ENCODE data around the gene AFF1. TPM values are rescaled to one million over a fixed set of nuclear protein-coding genes. Genes with fewer than 3 reads are reported as not detected.

AFF1 gene, protein sequence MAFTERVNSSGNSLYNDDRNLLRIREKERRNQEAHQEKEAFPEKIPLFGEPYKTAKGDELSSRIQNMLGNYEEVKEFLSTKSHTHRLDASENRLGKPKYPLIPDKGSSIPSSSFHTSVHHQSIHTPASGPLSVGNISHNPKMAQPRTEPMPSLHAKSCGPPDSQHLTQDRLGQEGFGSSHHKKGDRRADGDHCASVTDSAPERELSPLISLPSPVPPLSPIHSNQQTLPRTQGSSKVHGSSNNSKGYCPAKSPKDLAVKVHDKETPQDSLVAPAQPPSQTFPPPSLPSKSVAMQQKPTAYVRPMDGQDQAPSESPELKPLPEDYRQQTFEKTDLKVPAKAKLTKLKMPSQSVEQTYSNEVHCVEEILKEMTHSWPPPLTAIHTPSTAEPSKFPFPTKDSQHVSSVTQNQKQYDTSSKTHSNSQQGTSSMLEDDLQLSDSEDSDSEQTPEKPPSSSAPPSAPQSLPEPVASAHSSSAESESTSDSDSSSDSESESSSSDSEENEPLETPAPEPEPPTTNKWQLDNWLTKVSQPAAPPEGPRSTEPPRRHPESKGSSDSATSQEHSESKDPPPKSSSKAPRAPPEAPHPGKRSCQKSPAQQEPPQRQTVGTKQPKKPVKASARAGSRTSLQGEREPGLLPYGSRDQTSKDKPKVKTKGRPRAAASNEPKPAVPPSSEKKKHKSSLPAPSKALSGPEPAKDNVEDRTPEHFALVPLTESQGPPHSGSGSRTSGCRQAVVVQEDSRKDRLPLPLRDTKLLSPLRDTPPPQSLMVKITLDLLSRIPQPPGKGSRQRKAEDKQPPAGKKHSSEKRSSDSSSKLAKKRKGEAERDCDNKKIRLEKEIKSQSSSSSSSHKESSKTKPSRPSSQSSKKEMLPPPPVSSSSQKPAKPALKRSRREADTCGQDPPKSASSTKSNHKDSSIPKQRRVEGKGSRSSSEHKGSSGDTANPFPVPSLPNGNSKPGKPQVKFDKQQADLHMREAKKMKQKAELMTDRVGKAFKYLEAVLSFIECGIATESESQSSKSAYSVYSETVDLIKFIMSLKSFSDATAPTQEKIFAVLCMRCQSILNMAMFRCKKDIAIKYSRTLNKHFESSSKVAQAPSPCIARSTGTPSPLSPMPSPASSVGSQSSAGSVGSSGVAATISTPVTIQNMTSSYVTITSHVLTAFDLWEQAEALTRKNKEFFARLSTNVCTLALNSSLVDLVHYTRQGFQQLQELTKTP
- polyA plus RNA-seq (ENCODE audit: insufficient read length in 10 of 10): 10 to 100 TPM; 15.5 to 31.3 (median 22.0) TPM
- long read RNA-seq, donor 1, partial matches to known transcripts: 0 of 4 reads
- long read RNA-seq, donor 1, other reads (novel, unspliced or antisense): 0 of 4 reads
- long read RNA-seq, donor 2, partial matches to known transcripts: 0 of 1 reads
- long read RNA-seq, donor 2, other reads (novel, unspliced or antisense): 0 of 1 reads
- long read RNA-seq, donor 3: 0 reads
- long read RNA-seq, donor 4: 0 reads
- long read RNA-seq, donor 5, partial matches to known transcripts: 0 of 1 reads
- long read RNA-seq, donor 5, other reads (novel, unspliced or antisense): 0 of 1 reads
- long read RNA-seq, donor 6, partial matches to known transcripts: 12 of 16 reads
- long read RNA-seq, donor 6, other reads (novel, unspliced or antisense): 0 of 16 reads
- long read RNA-seq, donor 7, partial matches to known transcripts: 0 of 1 reads
- long read RNA-seq, donor 7, other reads (novel, unspliced or antisense): 0 of 1 reads
- long read RNA-seq, donor 8: 0 reads
- long read RNA-seq, donor 9, partial matches to known transcripts: 0 of 1 reads
- long read RNA-seq, donor 9, other reads (novel, unspliced or antisense): 0 of 1 reads

DNA sequence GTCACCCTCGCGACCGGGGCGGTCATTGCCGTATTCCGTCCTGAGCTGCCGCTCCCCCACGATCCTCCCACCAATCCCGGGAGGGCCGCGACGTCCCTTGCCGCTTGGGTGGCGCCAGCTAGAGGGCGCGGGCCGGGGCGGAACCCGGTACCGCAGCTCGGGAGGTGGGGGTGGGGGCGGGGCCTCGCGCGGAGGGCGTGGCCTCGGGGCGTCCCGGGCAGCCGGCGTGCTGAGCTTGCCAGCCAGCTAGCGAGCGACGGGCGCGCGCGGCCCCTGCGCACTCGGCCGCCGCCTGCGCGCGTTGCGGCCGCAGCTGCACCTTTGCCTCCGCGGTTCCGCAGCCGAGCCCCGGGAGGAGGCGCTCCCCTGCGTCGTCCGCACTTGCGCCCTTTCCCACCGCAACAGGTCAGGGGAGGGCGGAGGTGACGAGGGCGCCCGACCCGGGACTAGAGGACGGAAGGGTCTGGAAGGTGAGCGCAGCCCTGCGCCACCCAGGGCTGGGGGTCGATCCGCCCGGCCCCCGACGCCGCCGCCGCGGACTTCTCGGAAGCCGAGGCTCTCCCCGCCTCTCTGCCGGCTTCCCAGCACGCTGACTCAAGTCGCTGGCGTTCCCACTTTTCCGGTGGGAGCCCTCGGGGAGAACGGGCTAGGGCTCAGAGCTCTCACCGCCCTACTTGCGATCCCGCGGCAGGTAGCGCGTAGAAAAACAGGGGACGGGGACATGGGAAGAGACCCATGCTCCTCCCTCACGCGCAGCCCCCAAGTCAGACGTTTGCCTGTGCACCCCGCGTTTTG lies at the start of gene AFF1:
Gene AFF1 (plus strand): TSS at position 241 of the 795 bp plus-strand sequence. CDS start 13,523 bp downstream, outside the sequence.
- DNase-seq: peak; percentile 88 to 94 (median 90)

DNA sequence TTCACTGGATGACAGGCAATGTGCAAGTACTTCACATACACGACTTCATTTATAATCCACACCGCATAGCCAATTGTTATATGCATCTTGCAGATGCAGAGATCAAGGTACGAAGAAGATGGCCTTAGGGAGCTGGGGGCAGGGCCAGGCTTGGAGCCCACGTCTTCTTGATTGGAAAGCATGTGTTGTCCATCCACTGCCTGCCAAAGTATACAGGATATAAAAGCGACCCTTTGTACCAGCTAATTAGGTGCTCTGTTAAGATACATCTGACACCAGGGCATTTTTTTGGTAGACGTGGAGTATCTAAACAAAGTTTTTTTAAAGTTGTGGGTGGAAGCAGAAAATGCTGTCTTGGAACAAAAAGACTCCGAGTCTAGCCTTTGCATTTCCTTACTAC lies 44.0 kb upstream of the AFF1 start:
- DNase-seq: peak in 1 of 3 donors; percentile 49

DNA sequence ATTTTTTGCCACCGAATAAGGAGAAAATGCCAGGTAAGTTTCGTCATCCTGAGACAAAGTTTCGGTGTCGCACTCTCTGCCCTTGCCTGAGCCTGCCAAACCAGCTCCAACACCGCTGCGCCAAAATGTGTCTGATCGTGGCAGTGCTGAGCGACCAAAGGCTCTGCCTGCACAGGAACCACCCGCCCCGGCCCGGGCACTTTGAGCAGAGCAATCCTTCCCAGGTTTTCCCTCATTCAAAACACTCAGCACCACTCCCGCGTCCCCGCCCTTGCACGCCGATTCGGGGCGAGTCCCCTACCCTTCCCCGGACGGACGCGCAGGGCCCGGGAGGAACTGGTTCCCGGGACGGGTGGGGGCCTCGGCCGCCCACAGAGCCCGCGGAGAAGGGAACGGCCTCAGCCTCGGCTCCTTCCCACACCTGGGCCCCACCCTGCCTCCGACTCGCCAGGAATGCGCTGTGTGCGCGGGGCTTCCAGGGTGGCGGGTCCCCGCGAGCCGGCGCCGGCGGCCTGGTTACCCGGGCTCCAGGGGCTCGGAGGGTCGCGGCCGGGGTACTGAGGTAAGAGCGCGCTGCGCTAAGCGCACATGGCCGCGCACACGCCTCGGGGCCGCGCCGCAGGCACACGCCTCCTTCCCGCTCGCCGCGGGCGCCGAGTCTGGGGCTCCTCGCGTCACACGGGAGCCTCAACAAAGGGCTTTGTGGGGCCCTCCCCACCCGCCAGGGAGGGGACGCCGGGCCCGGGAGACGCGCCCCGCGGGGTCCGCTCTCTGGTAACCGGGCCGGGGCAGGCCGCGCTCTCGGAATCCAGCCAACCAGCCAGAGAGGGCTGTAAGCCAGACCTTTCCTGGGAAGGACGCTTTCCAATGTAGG lies 42.8 kb upstream of the AFF1 start, which contains the start of gene C4orf36:
Gene C4orf36 (minus strand): TSS at position 661 of the 874 bp plus-strand sequence. CDS start 902 bp downstream, outside the sequence.
- DNase-seq: peak; percentile 26 to 85 (median 59)

DNA sequence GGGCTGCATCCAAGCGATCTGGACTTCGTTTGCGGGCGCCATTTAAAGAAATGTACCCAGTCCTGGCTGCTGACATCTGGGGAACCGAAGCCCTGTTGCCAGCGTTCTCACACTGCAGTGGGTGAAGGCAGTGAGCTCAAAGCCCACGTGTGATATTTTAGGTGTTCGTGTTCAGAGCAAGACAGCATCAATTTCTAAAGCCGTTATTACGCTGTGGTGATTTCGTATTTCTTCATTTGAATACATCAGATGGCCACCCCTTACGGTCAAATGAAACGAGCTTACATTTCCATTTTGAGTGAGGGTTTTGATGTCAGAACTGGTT lies 42.2 kb upstream of the AFF1 start:
- DNase-seq: no peak

DNA sequence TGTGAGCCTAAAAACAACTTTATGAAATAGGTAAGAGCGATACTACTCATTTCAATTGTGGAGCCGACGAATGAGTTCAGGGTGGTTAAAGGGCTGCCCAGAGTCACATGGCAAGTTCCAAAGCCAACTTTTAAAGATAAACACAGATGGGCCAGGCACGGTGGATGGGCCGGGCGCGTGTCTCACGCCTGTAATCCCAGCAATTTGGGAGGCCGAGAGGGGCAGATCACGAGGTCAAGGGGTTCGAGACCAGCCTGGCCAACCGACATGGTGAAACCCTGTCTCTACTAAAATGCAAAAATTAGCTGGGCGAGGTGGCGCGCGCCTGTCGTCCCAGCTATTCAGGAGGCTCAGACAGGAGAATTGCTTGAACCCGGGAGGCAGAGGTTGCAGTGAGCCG lies 41.7 kb upstream of the AFF1 start:
- no peak for DNase-seq

DNA sequence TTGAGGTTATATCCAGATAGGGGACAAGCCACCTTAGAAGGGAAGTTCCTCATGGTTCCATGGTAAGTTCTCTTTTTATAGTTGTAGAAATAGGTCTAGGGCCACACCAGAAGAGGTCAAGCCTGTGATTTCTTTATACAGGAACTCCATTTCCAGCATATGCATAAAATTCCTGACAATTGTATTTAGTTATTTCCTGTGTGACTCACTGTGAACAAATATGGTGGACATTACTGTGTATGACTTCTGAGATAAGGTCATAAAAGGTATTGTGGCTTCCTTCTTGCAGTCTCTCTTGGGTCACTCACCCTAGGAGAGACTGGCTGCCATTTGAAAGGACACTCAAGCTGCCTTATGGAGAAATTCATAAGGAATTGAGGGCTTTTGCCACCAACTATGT lies 40.4 kb upstream of the AFF1 start:
- no peak for DNase-seq

DNA sequence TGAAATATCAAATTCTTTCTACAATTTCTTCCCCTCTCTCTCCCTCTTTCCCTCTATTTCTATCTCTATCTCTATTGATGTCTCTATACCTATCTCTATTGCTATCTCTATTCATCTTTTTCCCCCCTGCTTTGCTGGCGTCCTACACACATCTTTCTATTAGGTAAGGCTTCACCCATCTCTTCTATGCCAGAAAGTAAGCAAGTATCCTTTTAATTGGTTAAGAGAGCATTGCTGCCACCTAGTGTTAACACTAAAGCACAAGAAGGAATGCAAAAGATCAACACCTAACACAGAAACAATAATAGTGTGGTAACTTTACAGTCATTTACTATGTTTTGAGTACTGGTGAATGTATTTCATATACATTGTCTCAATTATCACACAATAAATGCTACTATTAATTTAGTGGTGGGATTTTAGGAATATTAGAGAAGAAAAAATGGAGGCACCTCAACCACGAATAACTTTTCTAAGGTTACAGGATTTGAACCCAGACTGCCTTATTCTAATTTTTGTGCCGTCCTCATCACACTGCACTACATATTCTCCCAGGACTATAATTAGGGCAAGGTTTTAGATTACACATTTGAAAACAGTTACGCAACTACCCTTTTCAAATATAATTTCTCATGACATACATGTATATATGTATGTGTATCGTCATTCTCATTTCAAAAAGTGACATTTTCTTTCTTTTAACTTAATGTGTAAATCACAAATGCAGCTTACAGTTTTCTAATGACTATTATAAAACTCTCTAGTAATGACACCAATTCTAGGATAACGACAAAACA lies 38.9 kb upstream of the AFF1 start:
- DNase-seq: peak; percentile 65 to 78 (median 69)

DNA sequence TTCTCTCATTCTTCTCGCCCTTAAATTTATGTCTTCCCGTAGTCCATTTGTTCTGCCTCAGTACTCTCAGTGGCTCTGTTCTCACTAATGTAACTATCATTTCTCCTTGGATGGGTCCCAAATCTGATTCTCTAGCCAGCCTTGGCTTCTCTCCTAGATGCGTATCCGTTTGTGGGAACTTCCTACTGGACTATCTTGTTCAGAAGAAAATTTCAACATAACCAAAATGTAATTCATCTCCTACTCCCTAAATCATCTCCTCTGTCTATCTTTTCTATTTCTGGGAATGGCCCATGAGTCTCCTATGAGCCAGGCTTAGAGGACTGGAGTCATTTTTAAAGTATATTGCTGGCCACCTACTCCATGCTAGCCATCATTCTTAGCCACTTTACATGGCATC lies 38.2 kb upstream of the AFF1 start:
- DNase-seq: no peak

DNA sequence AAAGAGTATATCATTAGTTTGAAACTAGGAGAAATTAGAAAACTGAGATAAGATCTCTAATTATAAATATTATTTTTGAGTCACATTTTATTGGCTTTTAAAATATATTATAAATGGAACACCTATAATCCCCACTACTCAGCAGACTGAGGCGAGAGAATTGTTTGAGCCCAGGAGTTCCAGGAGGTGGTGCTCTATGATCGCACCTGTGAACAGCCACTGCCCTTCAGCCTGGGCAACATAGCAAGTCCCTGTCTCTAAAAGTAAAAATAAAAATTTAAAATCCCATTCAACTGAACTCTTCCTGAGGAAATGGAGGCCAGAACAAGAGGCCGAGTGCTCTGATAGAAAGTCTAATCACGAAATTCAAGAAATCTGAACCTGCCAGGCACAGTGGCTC lies 36.2 kb upstream of the AFF1 start:
- no peak for DNase-seq

DNA sequence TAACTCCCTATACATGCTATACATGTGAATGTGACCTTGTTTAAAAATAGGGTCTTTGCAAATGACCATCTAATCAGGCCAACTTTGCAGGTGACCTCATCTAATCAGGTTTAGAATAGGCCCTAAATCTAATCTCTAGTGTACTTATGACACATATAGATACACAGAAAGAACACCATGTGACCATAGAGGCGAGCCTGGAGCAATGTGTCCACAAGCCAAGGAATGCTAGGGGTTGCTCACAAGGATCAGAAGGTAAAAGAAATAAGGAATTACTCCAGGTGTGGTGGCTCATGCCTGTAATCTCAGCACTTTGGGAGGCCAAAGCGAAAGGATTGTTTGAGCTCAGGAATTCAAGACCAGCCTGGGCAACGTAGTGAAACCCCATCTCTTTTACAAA lies 32.9 kb upstream of the AFF1 start:
- no peak for DNase-seq

DNA sequence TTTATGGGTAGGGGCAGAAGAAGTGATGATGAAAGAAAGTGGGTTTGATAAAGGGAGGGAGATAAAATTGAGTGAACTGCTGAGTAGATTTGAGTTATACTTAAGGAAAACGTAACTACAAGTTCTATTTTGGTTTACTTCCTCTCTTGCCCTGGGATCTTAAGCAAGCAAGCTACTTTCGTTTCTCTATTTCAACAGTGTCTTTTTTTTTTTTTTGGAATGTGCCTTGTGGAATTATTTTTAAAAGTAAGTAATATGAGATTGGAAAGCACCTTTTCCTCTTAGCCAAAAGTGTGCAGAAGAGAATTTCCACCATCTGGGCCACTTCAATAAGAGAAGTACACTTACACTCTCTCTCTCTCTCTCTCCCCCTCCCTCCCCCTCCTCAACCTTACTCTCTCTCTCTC lies 26.6 kb upstream of the AFF1 start:
- DNase-seq: peak; percentile 15 to 73 (median 38)

DNA sequence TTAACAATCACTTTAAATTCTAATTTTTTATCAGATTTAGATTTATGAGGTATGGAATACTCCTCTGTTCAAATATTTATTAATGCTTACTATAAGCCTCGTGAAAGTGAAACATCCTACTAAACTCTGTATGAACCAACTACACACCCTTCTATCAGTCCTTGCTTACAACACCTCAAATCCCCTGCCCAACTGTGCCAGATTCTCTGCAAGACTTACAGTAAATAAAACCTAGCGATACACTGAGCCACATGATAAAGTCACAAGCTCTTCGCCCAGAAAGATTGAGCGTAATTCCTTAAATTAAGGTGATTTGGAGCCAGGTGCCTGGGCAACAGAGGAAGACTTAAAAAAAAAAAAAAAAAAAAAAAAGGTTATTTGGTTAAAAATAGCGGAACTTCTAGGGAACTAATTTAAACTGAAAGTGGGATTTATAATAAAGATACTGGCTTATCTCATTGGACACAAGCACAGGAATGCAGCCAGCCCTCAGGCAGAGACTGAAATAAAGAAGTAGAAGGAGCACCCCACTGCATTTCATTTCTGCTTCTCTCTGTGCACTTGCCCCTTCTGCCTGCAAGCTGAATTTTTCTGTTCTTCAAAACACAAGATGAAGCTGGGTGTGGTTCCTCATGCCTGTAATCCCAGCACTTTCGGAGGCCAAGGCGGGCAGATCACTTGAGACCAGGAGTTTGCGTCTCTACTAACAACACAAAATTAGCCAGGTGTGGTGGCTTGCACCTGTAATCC lies 25.1 kb upstream of the AFF1 start:
- DNase-seq: no peak

DNA sequence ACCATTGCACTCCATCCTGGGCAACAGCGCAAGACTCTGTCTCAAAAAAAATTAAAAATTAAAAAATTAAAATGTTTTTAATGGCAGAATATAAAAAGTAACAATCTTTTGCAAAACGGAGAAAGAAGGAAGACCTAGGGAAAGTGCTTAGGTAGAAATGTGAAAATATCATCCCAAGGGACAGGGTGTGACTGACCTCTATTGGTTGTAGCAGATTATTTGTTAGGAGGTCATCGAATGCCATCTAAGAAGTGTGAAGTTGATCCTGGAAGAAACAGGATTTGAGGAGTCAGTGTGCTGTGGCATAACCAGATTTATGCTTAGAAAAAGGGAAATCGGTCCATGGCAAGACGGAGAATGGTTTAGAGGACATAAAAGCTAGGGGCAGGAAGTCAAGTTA lies 24.4 kb upstream of the AFF1 start:
- DNase-seq: no peak

DNA sequence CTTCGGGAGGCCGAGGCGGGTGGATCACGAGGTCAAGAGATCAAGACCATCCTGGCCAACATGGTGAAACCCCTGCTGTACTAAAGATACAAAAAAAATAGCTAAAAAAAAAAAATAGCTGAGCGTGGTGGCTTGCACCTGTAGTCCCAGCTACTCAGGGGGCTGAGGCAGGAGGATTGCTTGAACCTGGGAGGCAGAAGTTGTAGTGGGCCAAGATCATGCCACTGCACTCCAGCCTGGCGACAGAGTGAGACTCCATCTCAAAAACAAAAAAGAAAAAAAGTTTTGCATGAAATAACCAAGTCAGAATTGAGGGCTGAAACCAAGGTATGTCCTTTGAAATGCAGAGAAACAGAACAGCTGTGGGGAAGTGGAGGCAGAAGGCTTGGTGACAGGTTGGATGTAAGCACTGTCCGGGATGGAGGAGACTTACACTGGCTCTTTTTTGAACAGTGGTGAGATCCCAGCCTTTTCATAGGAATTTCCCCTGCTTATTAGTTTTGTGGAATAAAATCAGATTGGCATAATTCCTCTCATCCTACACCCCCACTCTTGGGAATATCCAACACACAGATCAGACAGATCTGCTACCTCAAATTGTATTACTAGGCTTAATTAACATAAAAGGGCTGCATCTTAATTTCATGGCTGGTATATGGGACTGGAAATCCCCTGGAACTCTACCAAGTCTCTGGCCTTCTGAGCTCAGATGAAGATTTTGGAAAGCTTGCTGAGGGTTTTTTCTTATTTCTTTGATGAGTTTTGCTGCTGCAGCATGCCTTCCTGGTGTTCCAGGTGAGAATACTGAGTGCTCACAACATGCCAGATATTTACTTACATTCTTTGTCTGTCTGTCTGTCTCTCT lies 23.8 kb upstream of the AFF1 start:
- no peak for DNase-seq

DNA sequence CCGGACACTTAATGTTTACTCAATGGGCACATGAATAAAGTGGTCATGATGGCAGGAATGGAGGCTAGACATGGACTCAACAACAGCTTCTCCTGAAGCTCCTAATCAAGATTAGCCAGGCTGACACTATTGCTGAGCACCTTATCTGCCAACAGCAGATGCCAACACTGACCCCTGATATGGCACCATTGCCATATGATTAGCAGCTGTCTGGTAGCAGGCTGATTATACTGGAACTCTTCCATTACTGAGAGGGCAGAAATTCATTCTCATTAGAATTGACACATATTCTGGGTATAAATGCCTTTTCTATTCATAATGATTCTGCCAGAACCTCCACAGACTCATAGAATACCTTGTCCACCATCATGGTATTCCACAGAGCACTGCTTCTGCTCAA lies 18.4 kb upstream of the AFF1 start:
- no peak for DNase-seq
